ENCODE results near the gene HTT. TPM values are rescaled to one million over a fixed set of nuclear protein-coding genes. Genes with fewer than 3 reads are reported as not detected.

Gene HTT
- total and polyA plus RNA-seq, 2 of the 8 experiments (the other 6 are each of a cell fraction or from before 2014, with no cell fraction given): 24.0 to 71.0 TPM

DNA sequence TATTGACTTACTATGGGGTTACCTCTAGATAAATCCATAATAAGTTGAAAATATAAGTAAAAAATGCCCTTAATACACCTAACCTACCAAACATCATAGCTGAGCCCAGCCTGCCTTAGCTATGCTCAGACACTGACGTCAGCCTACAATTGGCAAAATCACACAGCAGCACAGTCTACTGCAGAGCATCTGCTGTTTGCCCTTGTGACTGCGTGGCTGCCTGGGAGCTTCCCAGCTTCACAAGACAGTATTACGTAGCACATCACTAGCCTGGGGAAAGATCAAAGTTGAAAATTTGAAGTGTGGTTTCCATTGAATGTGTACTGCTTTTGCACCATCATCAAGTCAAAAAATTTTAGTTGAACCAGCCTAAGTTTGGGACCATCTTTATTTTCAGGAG is 8.9 kb upstream of the HTT start (continued):
- TF ChIP-seq BCL11A (IDR thresholded peaks at IDR 0.05; ENCODE audit: low read depth in 2 of 2, low read length in 2 of 2) (no peak), MAFK (IDR thresholded peaks at IDR 0.05; ENCODE audit: low read depth, low read length) (no peak), HDAC6 (IDR thresholded peaks at IDR 0.05; ENCODE audit: low read depth, low read length) (no peak), EGR1 (IDR thresholded peaks at IDR 0.05; ENCODE audit: borderline replicate concordance, low read depth, low read length) (no peak), SP1 (IDR thresholded peaks at IDR 0.05; ENCODE audit: low read depth, low read length) (no peak)
